Measurements from ENCODE around the gene GALNT2. TPM values are rescaled to one million over a fixed set of nuclear protein-coding genes. Genes with fewer than 3 reads are reported as not detected.

The GALNT2 gene
- total and polyA plus RNA-seq, 2 of the 13 experiments (the other 11 are each of a cell fraction or from before 2014, with no cell fraction given): 39.3 to 39.6 TPM

- no peak for TF ChIP-seq PAF1 (CRISPR knock-in tag; IDR thresholded peaks at IDR 0.05)
- TF ChIP-seq NFYB (CRISPR knock-in tag; IDR thresholded peaks at IDR 0.05): no peak
- no peak for TF ChIP-seq THYN1 (CRISPR knock-in tag; IDR thresholded peaks at IDR 0.05; ENCODE audit: borderline replicate concordance, low read depth)
- TF ChIP-seq IRF2 (CRISPR knock-in tag; IDR thresholded peaks at IDR 0.05): no peak
- no peak for TF ChIP-seq ZBTB1 (CRISPR knock-in tag; IDR thresholded peaks at IDR 0.05; ENCODE audit: borderline replicate concordance)
These were observed 254.8 kb downstream of the GALNT2 start (continued) for GRCh38 chr1:230321741-230322420.

- Histone ChIP-seq H3K27me3 (ENCODE audit: control insufficient read depth in 1 of 2, insufficient read depth in 2 of 2, low read length in 2 of 2) (peaks cover 2 to 11% of the 10 kb centered on the region in 2 experiments; a peak in 3 of 5 replicates), H3K4me3 (replicated peaks in 1 of 3; ENCODE audit: insufficient read depth in 1 of 3, low read depth in 2 of 3, low read length in 3 of 3) (no peak overlapping the region), H3K79me2 (ENCODE audit: insufficient read depth, low read length) (no peaks in the 10 kb centered on the region), H3K4me1 (ENCODE audit: insufficient read depth, low read length) (peaks cover 11% of the 10 kb centered on the region), H3K36me3 (replicated peaks in 1 of 2; ENCODE audit: control insufficient read depth in 1 of 2, insufficient read depth in 2 of 2, low read length in 2 of 2) (no peaks in the 10 kb centered on the region), H3K4me2 (ENCODE audit: low read depth, low read length) (no peak overlapping the region), H3K27ac (ENCODE audit: extremely low read length, insufficient read depth, low read length) (no peak overlapping the region), H4K20me1 (ENCODE audit: insufficient read depth, low read length) (no peaks in the 10 kb centered on the region), H3K9me3 (ENCODE audit: low read length) (no peaks in the 10 kb centered on the region), H2AFZ (ENCODE audit: low read length) (no peak overlapping the region), H3K9ac (ENCODE audit: insufficient read depth, low read depth, low read length) (no peak overlapping the region)
- DNase-seq (ENCODE audit: low spot score) (no peak), FAIRE-seq (no peak), ATAC-seq (no peak)
- in situ Hi-C loops (cut with HindIII; ENCODE audit: extremely low pct_ligation_motif_present, low pct_unique_long_range_greater_than_20kb): no loop called here
- ChIA-PET POLR2A (no interaction called here), CTCF (ENCODE audit: low intra/inter-chr PET ratio, low total read pairs) (no interaction called here)
- BruUV-seq (replicated peaks): no TSS peak
- intact Hi-C loops (cut with micrococcal nuclease; ENCODE audit: unreplicated experiment): no loop called here
- 47% methylated on average over 12 of the region's 15 CpGs for WGBS (ENCODE audit: low lambda C conversion rate)
- TF ChIP-seq TEAD2 (CRISPR knock-in tag; IDR thresholded peaks at IDR 0.05): no peak
- TF ChIP-seq LRRFIP1 (CRISPR knock-in tag; conservative IDR thresholded peaks at IDR 0.05): no peak
- TF ChIP-seq ZNF83 (CRISPR knock-in tag; IDR thresholded peaks at IDR 0.05; ENCODE audit: borderline replicate concordance): no peak
- no peak for TF ChIP-seq RCOR2 (CRISPR knock-in tag; IDR thresholded peaks at IDR 0.05)
- TF ChIP-seq GMEB1 (CRISPR knock-in tag; IDR thresholded peaks at IDR 0.05; ENCODE audit: borderline replicate concordance): no peak
- TF ChIP-seq RARA (CRISPR knock-in tag; IDR thresholded peaks at IDR 0.05): no peak
- TF ChIP-seq CCDC6 (CRISPR knock-in tag; IDR thresholded peaks at IDR 0.05): no peak
- no peak for TF ChIP-seq TCF7L2 (IDR thresholded peaks at IDR 0.05; ENCODE audit: low read depth, low read length)
- no peak for TF ChIP-seq ZNF704 (CRISPR knock-in tag; IDR thresholded peaks at IDR 0.05; ENCODE audit: borderline replicate concordance)
- TF ChIP-seq TAF15 (IDR thresholded peaks at IDR 0.05; ENCODE audit: low read depth, low read length, poor library complexity, severe bottlenecking): no peak
- TF ChIP-seq IRF9 (CRISPR knock-in tag; IDR thresholded peaks at IDR 0.05; ENCODE audit: borderline replicate concordance): no peak
- no peak for TF ChIP-seq ZNF644 (CRISPR knock-in tag; IDR thresholded peaks at IDR 0.05; ENCODE audit: low read depth)
- no peak for TF ChIP-seq GATAD1 (CRISPR knock-in tag; IDR thresholded peaks at IDR 0.05)
These were observed 255.4 kb downstream of the GALNT2 start for GRCh38 chr1:230322421-230322756.

Data from HepG2 (cell line).